WERI-Rb-1 (cell line): ENCODE measurements around the gene RBM5.

Source experiments
- DNase-seq: peaks from one replicate; pipeline ENCODE4 v3.0.0-alpha.2; 2020
- H3K27ac ChIP-seq: fragments of 250-450 bp; sonication (Bioruptor Pico); 2 replicates; pipeline ENCODE4 v1.5.1; 2020; ENCODE audit warnings: mild to moderate bottlenecking, moderate library complexity
- H3K27me3 ChIP-seq: fragments of 250-450 bp; sonication (Bioruptor Pico); 2 replicates; pipeline ENCODE4 v1.5.1; 2021; ENCODE audit warnings: mild to moderate bottlenecking, low read depth, moderate library complexity; ENCODE audit not compliant: insufficient read depth, severe bottlenecking
- H3K36me3 ChIP-seq: fragments of 250-450 bp; sonication (Bioruptor Pico); 2 replicates; pipeline ENCODE4 v1.5.1; 2020; ENCODE audit warnings: mild to moderate bottlenecking, moderate library complexity
- H3K4me3 ChIP-seq: 2 replicates; pipeline ENCODE4 v1.5.1; 2011; ENCODE audit warnings: low read depth, mild to moderate bottlenecking, control low read depth, low read length
- H3K9me3 ChIP-seq: fragments of 250-450 bp; sonication (Bioruptor Pico); 2 replicates; pipeline ENCODE4 v1.5.1; 2021; ENCODE audit warnings: mild to moderate bottlenecking, moderate library complexity; ENCODE audit not compliant: severe bottlenecking
- TF ChIP-seq, protein P1 (sequence below): IDR thresholded peaks from 2 replicates; pipeline ENCODE4 v1.5.1; 2011; ENCODE audit warnings: low read depth, mild to moderate bottlenecking, control low read depth, inconsistent platforms, low read length

The RBM5 gene

DNA sequence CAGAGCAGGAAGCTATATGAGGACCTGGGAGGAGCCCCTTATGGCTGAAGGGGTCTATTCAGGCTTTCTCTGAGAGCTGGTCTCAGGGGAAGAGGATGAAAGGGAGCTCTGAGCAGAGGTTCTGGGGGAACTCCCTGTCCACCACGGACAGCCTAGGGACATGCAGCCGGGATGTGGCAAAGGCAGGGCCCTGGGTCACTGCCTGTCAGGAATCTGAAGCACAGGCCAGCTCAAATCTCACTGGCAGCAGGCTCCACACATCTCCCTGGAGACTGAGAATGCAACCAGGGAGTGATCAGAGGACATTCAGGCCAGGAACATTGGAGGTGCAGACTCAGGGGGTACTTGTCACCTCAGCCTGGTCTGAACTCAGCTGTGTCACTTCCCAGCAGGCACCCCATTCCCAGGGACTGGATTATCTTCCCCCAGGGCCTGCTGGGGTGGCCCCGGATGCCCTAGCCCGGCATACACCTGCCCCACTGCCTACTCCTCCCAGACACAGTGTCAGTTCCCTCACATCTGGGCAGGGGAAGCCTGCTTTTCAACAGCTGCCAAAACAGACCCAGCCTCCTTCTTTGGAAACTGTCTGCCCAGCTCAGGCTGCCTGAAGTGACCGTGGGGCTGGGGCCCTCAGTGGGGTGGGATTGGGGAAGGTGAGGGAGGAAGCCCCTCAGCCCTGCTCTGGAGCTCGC lies 48.1 kb downstream of the RBM5 start:
- no peak for DNase-seq
- H3K9me3 ChIP-seq = no peaks in the 10 kb centered on the region
- peak overlapping the region; percentile 98 for H3K27ac ChIP-seq

DNA sequence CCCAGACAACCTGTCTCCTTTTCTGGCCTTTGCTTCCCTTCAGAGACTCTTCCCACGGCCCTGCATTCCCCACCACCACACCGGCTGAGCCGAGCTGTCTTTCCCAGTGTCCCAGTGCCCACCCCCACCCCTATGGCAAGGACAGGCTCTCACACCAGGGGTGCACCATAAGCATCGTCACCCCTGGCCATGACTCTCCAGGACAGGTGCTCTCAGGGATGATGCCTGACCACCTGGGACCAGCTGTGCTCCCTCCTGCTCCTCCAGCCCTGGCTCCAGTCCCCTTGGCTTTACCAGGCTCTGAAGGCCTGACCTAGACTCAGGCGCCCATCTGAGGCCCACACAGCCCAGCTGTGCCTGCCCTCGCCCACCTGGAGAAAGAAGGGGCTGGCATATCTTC lies 48.8 kb downstream of the RBM5 start:
- H3K36me3 ChIP-seq = peaks cover 9% of the 10 kb centered on the region
- peak overlapping the region; percentile 98 for H3K27ac ChIP-seq
- TF ChIP-seq, protein P1, sequence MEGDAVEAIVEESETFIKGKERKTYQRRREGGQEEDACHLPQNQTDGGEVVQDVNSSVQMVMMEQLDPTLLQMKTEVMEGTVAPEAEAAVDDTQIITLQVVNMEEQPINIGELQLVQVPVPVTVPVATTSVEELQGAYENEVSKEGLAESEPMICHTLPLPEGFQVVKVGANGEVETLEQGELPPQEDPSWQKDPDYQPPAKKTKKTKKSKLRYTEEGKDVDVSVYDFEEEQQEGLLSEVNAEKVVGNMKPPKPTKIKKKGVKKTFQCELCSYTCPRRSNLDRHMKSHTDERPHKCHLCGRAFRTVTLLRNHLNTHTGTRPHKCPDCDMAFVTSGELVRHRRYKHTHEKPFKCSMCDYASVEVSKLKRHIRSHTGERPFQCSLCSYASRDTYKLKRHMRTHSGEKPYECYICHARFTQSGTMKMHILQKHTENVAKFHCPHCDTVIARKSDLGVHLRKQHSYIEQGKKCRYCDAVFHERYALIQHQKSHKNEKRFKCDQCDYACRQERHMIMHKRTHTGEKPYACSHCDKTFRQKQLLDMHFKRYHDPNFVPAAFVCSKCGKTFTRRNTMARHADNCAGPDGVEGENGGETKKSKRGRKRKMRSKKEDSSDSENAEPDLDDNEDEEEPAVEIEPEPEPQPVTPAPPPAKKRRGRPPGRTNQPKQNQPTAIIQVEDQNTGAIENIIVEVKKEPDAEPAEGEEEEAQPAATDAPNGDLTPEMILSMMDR = no peak
- no peaks in the 10 kb centered on the region for H3K9me3 ChIP-seq
- no peak overlapping the region for H3K4me3 ChIP-seq
- no peaks in the 10 kb centered on the region for H3K27me3 ChIP-seq
- no peak for DNase-seq

More for the DNA sequence above, 48.1 kb downstream of the RBM5 start:
- Histone ChIP-seq H3K27me3 (no peaks in the 10 kb centered on the region), H3K36me3 (peaks cover 8% of the 10 kb centered on the region; the same call in 1 of the 2 replicates), H3K4me3 (no peak overlapping the region; the same call in 1 of the 2 replicates)
- TF ChIP-seq, protein P1 = no peak

DNA sequence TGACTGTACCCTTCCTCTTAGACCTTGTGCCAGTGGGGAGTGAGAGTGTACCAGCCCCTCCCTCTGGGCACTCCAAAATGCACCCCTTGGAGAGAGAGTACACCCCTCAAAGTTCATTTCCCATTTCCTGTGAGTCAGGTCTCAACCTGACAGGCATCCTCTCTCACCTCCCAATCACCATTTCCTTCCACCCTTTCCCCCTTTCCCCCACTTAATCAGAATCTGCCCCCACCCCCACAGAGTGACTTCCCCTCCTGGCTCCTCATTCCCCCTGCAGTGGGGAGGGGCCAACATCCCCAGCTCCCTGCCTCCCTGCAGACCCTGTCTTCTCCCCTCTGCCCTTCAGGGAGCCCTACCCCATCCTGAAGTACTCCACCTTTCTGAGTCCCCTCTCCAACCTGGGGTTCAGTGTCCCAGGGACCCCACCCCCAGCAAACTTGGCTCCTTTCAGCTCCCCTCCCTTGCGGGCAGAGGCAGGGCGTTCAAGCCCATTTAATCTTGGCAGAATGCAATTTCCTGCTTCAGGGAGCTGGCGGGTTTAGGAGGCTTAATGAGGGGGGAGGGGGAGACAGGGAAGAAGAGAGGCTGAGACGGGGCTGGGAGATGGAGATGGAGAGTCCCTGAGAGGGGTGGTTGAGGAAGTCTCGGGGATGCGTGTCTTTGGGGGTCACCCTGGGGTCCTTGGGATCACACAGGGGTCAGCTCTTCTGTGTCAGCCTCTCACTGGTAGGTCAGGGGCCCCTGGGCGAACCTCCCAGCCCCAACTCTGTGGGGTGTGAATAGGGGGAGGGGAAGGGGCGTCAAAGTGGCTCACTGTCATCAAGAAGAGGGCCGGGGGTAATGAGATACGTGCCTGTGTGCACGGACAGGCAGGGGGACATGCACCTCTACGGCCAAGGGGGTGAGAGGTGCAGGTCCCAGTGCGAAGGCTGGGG lies 49.8 kb downstream of the RBM5 start:
- Histone ChIP-seq H3K9me3 (no peaks in the 10 kb centered on the region), H3K27me3 (no peaks in the 10 kb centered on the region), H3K27ac (peak overlapping the region; percentile 98), H3K36me3 (peaks cover 11% of the 10 kb centered on the region), H3K4me3 (peak overlapping the region; percentile 61)
- peak; percentile 92 for DNase-seq
- TF ChIP-seq, protein P1 = no peak

DNA sequence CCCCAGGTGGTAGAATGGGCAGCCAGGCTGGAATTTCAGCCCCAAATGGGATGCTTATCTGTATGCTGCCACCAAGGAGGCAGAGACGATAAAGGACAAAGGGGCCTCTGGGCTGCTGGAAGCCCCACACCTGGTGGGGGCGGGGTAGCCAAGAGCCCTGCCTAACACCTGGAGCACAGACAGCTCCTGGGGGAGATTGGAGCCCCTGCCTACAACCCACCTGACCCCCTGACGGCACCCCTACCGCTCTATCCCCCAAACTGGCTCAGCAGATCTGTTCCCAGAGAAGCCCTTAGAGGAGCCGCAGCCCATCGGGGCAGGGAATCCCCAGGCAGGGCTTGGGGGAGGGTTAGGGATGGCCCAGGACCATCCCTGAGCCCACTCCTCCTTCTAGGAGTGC lies 50.6 kb downstream of the RBM5 start:
- peak overlapping the region; percentile 61 for H3K4me3 ChIP-seq
- peak overlapping the region; percentile 98 for H3K27ac ChIP-seq
- no peaks in the 10 kb centered on the region for H3K9me3 ChIP-seq

DNA sequence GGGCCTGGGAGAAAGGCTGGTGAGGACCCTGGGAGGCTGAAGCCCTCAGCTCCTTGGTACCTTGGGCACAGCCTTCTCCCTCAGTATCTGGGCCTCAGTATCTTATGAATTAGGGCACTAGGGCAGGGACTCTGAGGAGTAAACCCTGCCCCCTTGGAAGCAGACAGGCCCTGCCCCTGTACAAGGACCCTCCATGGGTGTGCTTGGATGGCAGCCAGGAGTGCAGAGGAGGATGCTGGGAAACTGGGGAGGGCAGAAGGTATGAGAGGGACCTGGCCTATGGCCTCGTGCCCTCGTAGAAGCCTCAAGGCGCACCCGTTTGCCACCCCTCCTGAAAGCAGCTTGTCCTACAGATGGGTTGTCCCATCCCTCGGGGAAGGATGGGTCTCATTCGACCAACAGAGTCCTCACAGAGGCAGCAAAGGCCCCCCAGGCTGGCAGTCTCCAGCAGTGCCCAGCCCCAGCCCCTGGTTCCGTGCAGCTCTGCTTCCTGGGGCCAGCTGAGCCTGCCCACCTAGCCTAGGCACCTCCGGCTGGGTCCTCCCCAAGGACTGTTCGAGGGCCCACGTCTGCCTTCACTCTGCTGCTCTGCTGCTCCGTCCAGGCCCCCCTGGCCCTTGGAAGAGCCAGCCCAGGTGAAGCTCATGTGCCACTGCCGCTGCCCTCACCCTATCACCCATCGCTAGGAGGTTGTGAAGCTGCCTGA lies 51.2 kb downstream of the RBM5 start:
- Histone ChIP-seq H3K27me3 (no peaks in the 10 kb centered on the region), H3K27ac (peak overlapping the region; percentile 98), H3K9me3 (no peaks in the 10 kb centered on the region), H3K4me3 (peak overlapping the region; percentile 61), H3K36me3 (peaks cover 11% of the 10 kb centered on the region)
- TF ChIP-seq, protein P1 = no peak
- DNase-seq = no peak

More for the DNA sequence above, 50.6 kb downstream of the RBM5 start:
- TF ChIP-seq, protein P1 = no peak
- DNase-seq = no peak
- H3K36me3 ChIP-seq = peaks cover 11% of the 10 kb centered on the region
- H3K27me3 ChIP-seq = no peaks in the 10 kb centered on the region
